Mesendoderm (in vitro differentiated cells): ENCODE results near the gene SLC35G3.
A peak's percentile ranks its signal among the peaks of the same experiment; 100 is the strongest.
"Not testable (repeated sequence)": the region's sequence is repeated elsewhere in the genome, so short reads cannot be mapped to it uniquely, and the experiment has no call there.

Source experiments
- DNase-seq: peaks from one replicate; pipeline ENCODE4 v3.0.0; 2013
- H2AK5ac ChIP-seq: 2 replicates; pipeline ENCODE4 v1.6.1; 2013; ENCODE audit warnings: low read length, inconsistent platforms
- H2BK120ac ChIP-seq: 2 replicates; pipeline ENCODE4 v1.6.1; 2013; ENCODE audit warnings: low read depth, mild to moderate bottlenecking, low read length, moderate library complexity, mixed read lengths
- H2BK15ac ChIP-seq: replicated peaks from 2 replicates; pipeline ENCODE4 v1.6.1; 2013; ENCODE audit warnings: low read depth, mild to moderate bottlenecking, moderate library complexity
- H2BK5ac ChIP-seq: 2 replicates; pipeline ENCODE4 v1.6.1; 2013; ENCODE audit warnings: low read length, inconsistent platforms
- H3K18ac ChIP-seq: 2 replicates; pipeline ENCODE4 v1.6.1; 2013; ENCODE audit warnings: mild to moderate bottlenecking, low read length, mixed read lengths
- H3K23ac ChIP-seq: one replicate; pipeline ENCODE4 v1.6.1; 2013; ENCODE audit warnings: low read length
- H3K27ac ChIP-seq: 2 replicates; pipeline ENCODE4 v1.5.1; 2013; ENCODE audit warnings: low read depth, mild to moderate bottlenecking, inconsistent platforms, low read length, moderate library complexity
- H3K27me3 ChIP-seq: 2 replicates; pipeline ENCODE4 v1.6.1; 2013; ENCODE audit warnings: low read length, control low read depth, mild to moderate bottlenecking, inconsistent platforms; ENCODE audit not compliant: insufficient read depth, poor library complexity
- H3K36me3 ChIP-seq: 2 replicates; pipeline ENCODE4 v1.6.1; 2013; ENCODE audit warnings: low read length, inconsistent platforms; ENCODE audit not compliant: control insufficient read depth, insufficient read depth
- H3K4ac ChIP-seq: one replicate; pipeline ENCODE4 v1.6.1; 2013; ENCODE audit warnings: low read depth, mild to moderate bottlenecking, low read length, moderate library complexity
- H3K4me1 ChIP-seq: 2 replicates; pipeline ENCODE4 v1.6.1; 2013; ENCODE audit warnings: low read depth, low read length, inconsistent platforms; ENCODE audit not compliant: control insufficient read depth
- H3K4me2 ChIP-seq: 2 replicates; pipeline ENCODE4 v1.6.1; 2013; ENCODE audit warnings: low read length
- H3K4me3 ChIP-seq: 2 replicates; pipeline ENCODE4 v1.5.1; 2013; ENCODE audit warnings: mild to moderate bottlenecking, low read length
- H3K56ac ChIP-seq: one replicate; pipeline ENCODE4 v1.6.1; 2013; ENCODE audit warnings: low read length
- H3K79me1 ChIP-seq: 2 replicates; pipeline ENCODE4 v1.6.1; 2013; ENCODE audit warnings: low read length, inconsistent platforms
- H3K79me2 ChIP-seq: 2 replicates; pipeline ENCODE4 v1.6.1; 2013; ENCODE audit warnings: mild to moderate bottlenecking, low read length; ENCODE audit not compliant: control insufficient read depth, insufficient read depth
- H3K9ac ChIP-seq: 2 replicates; pipeline ENCODE4 v1.6.1; 2013; ENCODE audit warnings: low read length, inconsistent platforms
- H4K5ac ChIP-seq: one replicate; pipeline ENCODE4 v1.6.1; 2013; ENCODE audit warnings: low read length
- H4K8ac ChIP-seq: one replicate; pipeline ENCODE4 v1.6.1; 2013; ENCODE audit warnings: low read depth, mild to moderate bottlenecking, control low read depth, low read length, moderate library complexity
- WGBS: extraction: QIAGEN DNeasy Blood & Tissue Kit; methylation state at CpG from one replicate; pipeline ENCODE4 v1.1.7; 2013; ENCODE audit warnings: low lambda C conversion rate, missing lambda C conversion rate; ENCODE audit not compliant: insufficient coverage; ENCODE audit errors: extremely low coverage; 5-methylcytosine and 5-hydroxymethylcytosine counted together

Gene SLC35G3

DNA sequence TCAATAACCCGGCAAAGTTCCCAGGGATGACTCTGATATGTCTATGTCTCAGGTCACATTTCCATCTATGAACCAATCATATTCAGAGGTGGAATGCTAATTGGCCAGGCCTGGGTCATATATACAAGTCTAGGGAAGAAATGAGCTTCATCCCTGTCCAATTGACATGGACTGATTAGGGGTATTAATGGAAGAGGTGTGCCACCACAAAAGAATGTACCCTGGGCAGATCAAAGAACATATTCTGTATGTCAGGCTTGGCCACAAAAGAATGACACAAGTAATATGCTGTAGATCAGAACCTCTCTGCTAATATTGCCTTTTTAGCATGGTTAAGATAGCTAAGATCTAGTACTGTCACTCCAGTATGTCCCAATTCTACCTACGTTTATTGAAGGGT lies 6.7 kb downstream of the SLC35G3 start:
- no peak overlapping the region for H2BK15ac ChIP-seq
- H4K8ac ChIP-seq: no peak overlapping the region
- H3K9ac ChIP-seq: no peak overlapping the region
- no peaks in the 10 kb centered on the region for H3K27me3 ChIP-seq
- no peak overlapping the region for H3K27ac ChIP-seq
- no peak overlapping the region for H4K5ac ChIP-seq
- H3K4me1 ChIP-seq: no peaks in the 10 kb centered on the region
- H3K4me3 ChIP-seq: no peak overlapping the region
- H3K18ac ChIP-seq: no peak overlapping the region
- no peak overlapping the region for H3K4ac ChIP-seq
- H2BK120ac ChIP-seq: no peak overlapping the region
- no peak overlapping the region for H2AK5ac ChIP-seq
- no peak overlapping the region for H3K56ac ChIP-seq
- no peak overlapping the region for H3K4me2 ChIP-seq
- H3K79me2 ChIP-seq: no peaks in the 10 kb centered on the region
- WGBS: no CpG with 5 or more reads among the region's 2 CpGs
- H3K79me1 ChIP-seq: no peaks in the 10 kb centered on the region
- no peak overlapping the region for H3K23ac ChIP-seq
- no peaks in the 10 kb centered on the region for H3K36me3 ChIP-seq
- H2BK5ac ChIP-seq: no peak overlapping the region
- no peak for DNase-seq

DNA sequence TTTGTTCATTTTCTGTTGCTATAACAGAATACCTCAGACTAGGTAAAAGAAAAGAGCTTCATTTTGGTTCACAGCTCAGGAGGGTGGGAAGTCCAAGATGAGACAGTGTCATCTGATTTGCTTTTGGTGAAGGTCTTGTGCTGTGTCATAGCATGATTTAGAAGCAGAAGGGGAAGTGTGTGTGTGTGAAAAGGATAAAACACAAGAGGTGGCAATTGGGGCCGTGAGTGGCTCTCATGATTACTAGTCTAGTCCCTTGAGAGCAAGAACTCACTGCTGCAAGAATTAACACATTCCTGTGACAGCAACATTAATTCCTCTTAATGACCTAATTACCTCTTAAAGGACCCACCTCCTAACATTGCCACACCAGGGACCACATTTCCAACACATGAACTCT lies 8.3 kb downstream of the SLC35G3 start:
- H2BK15ac ChIP-seq: no peak overlapping the region
- H3K79me2 ChIP-seq: no peaks in the 10 kb centered on the region
- H3K4me2 ChIP-seq: no peak overlapping the region
- no peak overlapping the region for H3K56ac ChIP-seq
- no peak overlapping the region for H3K27ac ChIP-seq
- no peak overlapping the region for H3K9ac ChIP-seq
- WGBS: no CpG with 5 or more reads among the region's 1 CpG
- no peak overlapping the region for H3K23ac ChIP-seq
- H3K4ac ChIP-seq: no peak overlapping the region
- H3K79me1 ChIP-seq: no peaks in the 10 kb centered on the region
- H2BK5ac ChIP-seq: no peak overlapping the region
- H2AK5ac ChIP-seq: no peak overlapping the region
- H3K4me3 ChIP-seq: no peak overlapping the region
- no peak overlapping the region for H4K8ac ChIP-seq
- no peak overlapping the region for H3K18ac ChIP-seq
- H3K4me1 ChIP-seq: no peaks in the 10 kb centered on the region
- no peak overlapping the region for H2BK120ac ChIP-seq
- no peaks in the 10 kb centered on the region for H3K36me3 ChIP-seq
- H3K27me3 ChIP-seq: no peaks in the 10 kb centered on the region
- DNase-seq: no peak
- no peak overlapping the region for H4K5ac ChIP-seq

DNA sequence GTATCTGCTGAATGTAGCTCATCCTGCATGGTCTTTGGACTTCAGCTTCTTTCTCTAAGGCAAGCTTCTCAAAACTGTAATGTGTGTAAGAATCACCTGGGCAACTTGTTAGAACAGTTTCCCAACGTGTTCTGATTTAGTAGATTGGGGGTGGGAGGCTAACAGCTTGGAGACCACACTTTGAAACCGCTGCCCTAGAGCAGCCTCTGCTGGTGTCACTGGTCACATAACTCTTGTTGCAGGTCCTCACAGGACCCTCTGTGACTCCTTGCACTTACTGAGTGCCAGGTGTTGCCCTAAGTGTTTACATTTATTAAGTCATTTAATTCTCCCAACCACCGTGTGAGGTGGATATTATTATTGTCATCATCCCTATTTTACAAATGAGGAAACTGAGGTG lies 9.9 kb downstream of the SLC35G3 start:
- H3K4me2 ChIP-seq: no peak overlapping the region
- no peak overlapping the region for H2BK15ac ChIP-seq
- no peak overlapping the region for H2AK5ac ChIP-seq
- no peaks in the 10 kb centered on the region for H3K4me1 ChIP-seq
- H3K4ac ChIP-seq: no peak overlapping the region
- H3K18ac ChIP-seq: no peak overlapping the region
- no peak overlapping the region for H3K56ac ChIP-seq
- H3K27me3 ChIP-seq: no peaks in the 10 kb centered on the region
- H3K79me2 ChIP-seq: no peaks in the 10 kb centered on the region
- no peak overlapping the region for H3K23ac ChIP-seq
- no peak overlapping the region for H3K4me3 ChIP-seq
- H3K27ac ChIP-seq: no peak overlapping the region
- no peaks in the 10 kb centered on the region for H3K36me3 ChIP-seq
- no peak overlapping the region for H2BK120ac ChIP-seq
- H4K5ac ChIP-seq: no peak overlapping the region
- H3K9ac ChIP-seq: no peak overlapping the region
- no peaks in the 10 kb centered on the region for H3K79me1 ChIP-seq
- DNase-seq: no peak
- H2BK5ac ChIP-seq: no peak overlapping the region
- no peak overlapping the region for H4K8ac ChIP-seq
- no CpG with 5 or more reads among the region's 3 CpGs for WGBS

DNA sequence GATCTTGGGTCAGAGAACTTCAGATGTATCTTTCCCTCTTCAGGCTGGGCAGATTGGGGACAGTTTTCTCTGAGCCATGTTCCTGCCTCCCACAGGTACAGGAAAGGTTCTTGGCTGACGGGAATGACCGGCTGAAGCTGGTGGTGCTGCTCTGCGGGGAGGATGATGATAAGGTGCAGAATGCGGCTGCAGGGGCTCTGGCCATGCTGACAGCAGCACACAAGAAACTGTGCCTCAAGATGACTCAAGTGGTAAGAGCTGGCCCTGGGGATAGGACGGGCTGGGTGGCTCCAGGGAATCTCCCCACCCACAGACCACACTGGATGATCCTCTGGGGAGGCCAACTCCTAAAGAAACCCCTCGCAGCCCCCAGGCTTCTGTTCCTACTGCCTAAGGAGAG lies 10.9 kb downstream of the SLC35G3 start:
- Histone ChIP-seq H3K56ac (no peak overlapping the region), H3K18ac (no peak overlapping the region), H3K79me1 (no peaks in the 10 kb centered on the region), H2BK120ac (no peak overlapping the region), H3K79me2 (no peaks in the 10 kb centered on the region), H3K9ac (no peak overlapping the region), H3K27ac (no peak overlapping the region), H3K36me3 (no peaks in the 10 kb centered on the region), H2BK5ac (no peak overlapping the region), H3K4me2 (no peak overlapping the region), H2AK5ac (no peak overlapping the region), H3K4me3 (no peak overlapping the region), H2BK15ac (no peak overlapping the region), H4K8ac (no peak overlapping the region), H3K4ac (no peak overlapping the region), H3K23ac (no peak overlapping the region), H4K5ac (no peak overlapping the region), H3K27me3 (no peaks in the 10 kb centered on the region), H3K4me1 (no peaks in the 10 kb centered on the region)
- WGBS: no CpG with 5 or more reads among the region's 6 CpGs
- DNase-seq: peak; percentile 11

DNA sequence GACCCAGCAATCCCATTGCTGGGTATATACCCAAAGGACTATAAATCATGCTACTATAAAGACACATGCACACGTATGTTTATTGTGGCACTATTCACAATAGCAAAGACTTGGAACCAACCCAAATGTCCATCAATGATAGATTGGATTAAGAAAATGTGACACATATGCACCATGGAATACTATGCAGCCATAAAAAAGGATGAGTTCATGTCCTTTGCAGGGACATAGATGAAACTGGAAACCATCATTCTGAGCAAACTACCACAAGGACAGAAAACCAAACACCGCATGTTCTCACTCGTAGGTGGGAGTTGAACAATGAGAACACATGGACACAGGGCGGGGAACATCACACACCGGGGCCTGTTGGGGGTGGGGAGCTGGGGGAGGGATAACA lies 14.8 kb downstream of the SLC35G3 start:
- H3K4me3 ChIP-seq, H3K9ac ChIP-seq, H2BK5ac ChIP-seq, H3K4me1 ChIP-seq, H3K4ac ChIP-seq, H3K79me2 ChIP-seq, DNase-seq, H3K4me2 ChIP-seq, H3K23ac ChIP-seq, H3K18ac ChIP-seq, H3K27me3 ChIP-seq, H4K8ac ChIP-seq, H3K27ac ChIP-seq, H2BK15ac ChIP-seq, H2BK120ac ChIP-seq, H3K56ac ChIP-seq, H2AK5ac ChIP-seq, H3K36me3 ChIP-seq, H4K5ac ChIP-seq, H3K79me1 ChIP-seq: not testable (repeated sequence)
- WGBS: no CpG with 5 or more reads among the region's 5 CpGs

DNA sequence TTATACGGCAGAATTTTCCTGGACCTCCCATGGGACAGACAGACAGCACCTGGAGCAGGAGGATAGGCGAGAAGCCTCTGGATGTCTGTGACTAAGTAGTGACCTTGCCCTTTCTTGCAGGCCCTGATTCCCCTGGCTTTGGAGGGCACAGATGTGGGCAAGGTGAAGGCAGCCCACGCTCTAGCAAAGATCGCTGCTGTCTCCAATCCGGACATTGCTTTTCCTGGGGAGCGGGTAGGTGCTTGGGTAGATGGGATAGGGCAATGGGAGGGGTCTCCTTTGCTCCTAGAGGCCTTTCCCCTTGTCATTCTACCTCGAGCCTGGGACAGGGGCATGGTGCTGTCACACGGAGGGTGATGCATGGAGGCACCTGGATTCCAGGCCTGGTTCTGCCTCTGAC lies 17.3 kb downstream of the SLC35G3 start:
- no peak overlapping the region for H2BK15ac ChIP-seq
- no peaks in the 10 kb centered on the region for H3K4me1 ChIP-seq
- H3K4me2 ChIP-seq: no peak overlapping the region
- H3K4ac ChIP-seq: no peak overlapping the region
- H4K8ac ChIP-seq: no peak overlapping the region
- H3K23ac ChIP-seq: no peak overlapping the region
- no peak overlapping the region for H4K5ac ChIP-seq
- H3K79me1 ChIP-seq: no peaks in the 10 kb centered on the region
- H3K27me3 ChIP-seq: no peaks in the 10 kb centered on the region
- H3K18ac ChIP-seq: no peak overlapping the region
- no peak overlapping the region for H3K4me3 ChIP-seq
- no peaks in the 10 kb centered on the region for H3K36me3 ChIP-seq
- H2BK120ac ChIP-seq: no peak overlapping the region
- H2BK5ac ChIP-seq: no peak overlapping the region
- H3K27ac ChIP-seq: no peak overlapping the region
- H2AK5ac ChIP-seq: no peak overlapping the region
- H3K9ac ChIP-seq: no peak overlapping the region
- H3K56ac ChIP-seq: no peak overlapping the region
- H3K79me2 ChIP-seq: no peaks in the 10 kb centered on the region
- DNase-seq: no peak
- no CpG with 5 or more reads among the region's 8 CpGs for WGBS
